ENCODE data around the gene PSMB7. TPM values are rescaled to one million over a fixed set of nuclear protein-coding genes. Genes with fewer than 3 reads are reported as not detected.

Gene PSMB7
- total and polyA plus RNA-seq, 4 donors = 86.1 to 194 (median 149) TPM

- 83 to 86% methylated on average over 8 of the region's 8 CpGs for WGBS, 2 donors
- Histone ChIP-seq H3K36me3 (ENCODE audit: control insufficient read depth in 4 of 4, insufficient read depth in 4 of 4, low read length in 4 of 4) (no peaks in the 10 kb centered on the region), H3K4me3 (no peak overlapping the region), H3K9me3 (ENCODE audit: control insufficient read depth in 4 of 4, insufficient read depth in 3 of 4, low read length in 3 of 4) (peaks cover 0 to 1% (median 0%) of the 10 kb centered on the region in 4 donors), H3K27me3 (ENCODE audit: control insufficient read depth in 3 of 3, insufficient read depth in 3 of 3, low read length in 2 of 3) (peaks cover 7 to 10% (median 8%) of the 10 kb centered on the region in 3 donors), H3K4me1 (ENCODE audit: control insufficient read depth in 5 of 5, insufficient read depth in 5 of 5, low read length in 5 of 5) (peaks cover 0 to 4% (median 0%) of the 10 kb centered on the region in 5 donors), H3K9ac (ENCODE audit: insufficient read depth in 1 of 2, low read length in 2 of 2) (no peak overlapping the region), H3K27ac (ENCODE audit: low read depth in 1 of 2, low read length in 1 of 2) (no peak overlapping the region)
- no peak for ATAC-seq (ENCODE audit: insufficient read depth, low FRiP score)
- no peak for TF ChIP-seq CTCF (IDR thresholded peaks at IDR 0.05; ENCODE audit: control extremely low read depth, extremely low read depth)
- DNase-seq = no peak
These were observed 42.7 kb upstream of the PSMB7 start for GRCh38 chr9:124457887-124458431.

GRCh38 chr9:124457079-124457886 is 42.0 kb upstream of the PSMB7 start:
- H3K9ac ChIP-seq (ENCODE audit: insufficient read depth in 1 of 2, low read length in 2 of 2) = no peak overlapping the region
- no peak overlapping the region for H3K27ac ChIP-seq (ENCODE audit: low read depth in 1 of 2, low read length in 1 of 2)
- no peak overlapping the region for H3K4me3 ChIP-seq
- peaks cover 13 to 16% (median 14%) of the 10 kb centered on the region in 3 donors for H3K27me3 ChIP-seq (ENCODE audit: control insufficient read depth in 3 of 3, insufficient read depth in 3 of 3, low read length in 2 of 3)
- H3K36me3 ChIP-seq (ENCODE audit: control insufficient read depth in 4 of 4, insufficient read depth in 4 of 4, low read length in 4 of 4) = no peaks in the 10 kb centered on the region
- no peak for ATAC-seq (ENCODE audit: insufficient read depth, low FRiP score)
- 83 to 92% methylated on average over 18 of the region's 18 CpGs for WGBS, 2 donors
- no peak for DNase-seq
- peaks cover 0 to 3% (median 0%) of the 10 kb centered on the region in 4 donors for H3K9me3 ChIP-seq (ENCODE audit: control insufficient read depth in 4 of 4, insufficient read depth in 3 of 4, low read length in 3 of 4)
- H3K4me1 ChIP-seq (ENCODE audit: control insufficient read depth in 5 of 5, insufficient read depth in 5 of 5, low read length in 5 of 5) = peaks cover 0 to 7% (median 0%) of the 10 kb centered on the region in 5 donors
- TF ChIP-seq CTCF (IDR thresholded peaks at IDR 0.05; ENCODE audit: control extremely low read depth, extremely low read depth) = no peak

GRCh38 chr9:124456341-124457078 is 41.3 kb upstream of the PSMB7 start:
- no peak for TF ChIP-seq CTCF (IDR thresholded peaks at IDR 0.05; ENCODE audit: control extremely low read depth, extremely low read depth)
- Histone ChIP-seq H3K27me3 (ENCODE audit: control insufficient read depth in 3 of 3, insufficient read depth in 3 of 3, low read length in 2 of 3) (peaks cover 16 to 22% (median 19%) of the 10 kb centered on the region in 3 donors), H3K4me3 (no peak overlapping the region), H3K4me1 (ENCODE audit: control insufficient read depth in 5 of 5, insufficient read depth in 5 of 5, low read length in 5 of 5) (peaks cover 0 to 7% (median 0%) of the 10 kb centered on the region in 5 donors), H3K9me3 (ENCODE audit: control insufficient read depth in 4 of 4, insufficient read depth in 3 of 4, low read length in 3 of 4) (peaks cover 0 to 7% (median 0%) of the 10 kb centered on the region in 4 donors), H3K27ac (ENCODE audit: low read depth in 1 of 2, low read length in 1 of 2) (no peak overlapping the region), H3K9ac (ENCODE audit: insufficient read depth in 1 of 2, low read length in 2 of 2) (no peak overlapping the region), H3K36me3 (ENCODE audit: control insufficient read depth in 4 of 4, insufficient read depth in 4 of 4, low read length in 4 of 4) (no peaks in the 10 kb centered on the region)
- WGBS, 2 donors = 68 to 78% methylated on average over 14 to 15 of the region's 15 CpGs
- no peak for DNase-seq
- ATAC-seq (ENCODE audit: insufficient read depth, low FRiP score) = no peak

Data from lung (tissue), 12 donors.